Adipose tissue (tissue), 3 donors: Measurements from ENCODE around the gene LDB3. TPM values are rescaled to one million over a fixed set of nuclear protein-coding genes. Genes with fewer than 3 reads are reported as not detected.
"Not testable (repeated sequence)": the region's sequence is repeated elsewhere in the genome, so short reads cannot be mapped to it uniquely, and the experiment has no call there.

ENCODE experiments used
- H3K27ac ChIP-seq: one replicate; pipeline ENCODE4 v1.5.1; 2013; ENCODE audit warnings: low read depth, low read length
- WGBS, 3 donors: extraction: QIAGEN DNeasy Blood & Tissue Kit; methylation state at CpG; one replicate each; pipeline ENCODE4 v1.1.7; 2013; 5-methylcytosine and 5-hydroxymethylcytosine counted together
- polyA plus RNA-seq, 3 donors: library from polyadenylated mRNA; stranded (reverse); fragments of 200-250 nt; gene quantifications; one replicate each; pipeline ENCODE4 v1.2.3, GENCODE V29; 2013
- donor health status: healthy with polysubstance abuse.
- donor health status: Bipolar disorder and iron deficiency.
- donor health status: healthy.

Gene LDB3
- polyA plus RNA-seq, 3 donors: 0.63 to 11.6 (median 1.9) TPM

GRCh38 chr10:86733260-86733671, 65.0 kb downstream of the LDB3 start:
- no peak overlapping the region for H3K27ac ChIP-seq
- WGBS, 3 donors: 69 to 83% (median 75%) methylated on average over 8 of the region's 8 CpGs

GRCh38 chr10:86734207-86734988, 66.1 kb downstream of the LDB3 start:
- H3K27ac ChIP-seq: no peak overlapping the region
- WGBS, 3 donors: 36 to 78% (median 49%) methylated on average over 4 of the region's 4 CpGs

GRCh38 chr10:86735278-86735677, 67.0 kb downstream of the LDB3 start:
- H3K27ac ChIP-seq: not testable (repeated sequence)
- WGBS, 3 donors: 85 to 93% (median 91%) methylated on average over 4 of the region's 4 CpGs

- WGBS, 3 donors: 90 to 93% (median 90%) methylated on average over 1 of the region's 1 CpG
- no peak overlapping the region for H3K27ac ChIP-seq
Observed at GRCh38 chr10:86742230-86742629, 73.9 kb downstream of the LDB3 start.

- no peak overlapping the region for H3K27ac ChIP-seq
- WGBS, 3 donors: 57 to 83% (median 63%) methylated on average over 7 of the region's 7 CpGs
Observed at GRCh38 chr10:86744067-86744725, 75.9 kb downstream of the LDB3 start.

GRCh38 chr10:86747796-86748581, 79.7 kb downstream of the LDB3 start:
- H3K27ac ChIP-seq: no peak overlapping the region
- WGBS, 3 donors: 30 to 58% (median 31%) methylated on average over 7 of the region's 7 CpGs

- 85 to 96% (median 91%) methylated on average over 9 of the region's 9 CpGs for WGBS, 3 donors
- no peak overlapping the region for H3K27ac ChIP-seq
Observed at GRCh38 chr10:86749854-86750253, 81.5 kb downstream of the LDB3 start.

- 90 to 97% (median 96%) methylated on average over 17 of the region's 17 CpGs for WGBS, 3 donors
- H3K27ac ChIP-seq: no peak overlapping the region
Observed at GRCh38 chr10:86751477-86751876, 83.2 kb downstream of the LDB3 start.

GRCh38 chr10:86752311-86752710, 84.0 kb downstream of the LDB3 start:
- WGBS, 3 donors: 61 to 76% (median 72%) methylated on average over 4 of the region's 4 CpGs
- H3K27ac ChIP-seq: no peak overlapping the region

GRCh38 chr10:86753051-86753450, 84.7 kb downstream of the LDB3 start:
- H3K27ac ChIP-seq: no peak overlapping the region
- WGBS, 3 donors: 89 to 98% (median 96%) methylated on average over 2 of the region's 2 CpGs

- no peak overlapping the region for H3K27ac ChIP-seq
Observed at GRCh38 chr10:86753638-86754434, 85.5 kb downstream of the LDB3 start.

GRCh38 chr10:86755454-86755739, 87.1 kb downstream of the LDB3 start:
- WGBS, 3 donors: 1 to 4% (median 3%) methylated on average over 9 of the region's 9 CpGs

More at GRCh38 chr10:86753638-86754434, 85.5 kb downstream of the LDB3 start:
- 80 to 88% (median 87%) methylated on average over 12 of the region's 12 CpGs for WGBS, 3 donors

GRCh38 chr10:86755740-86756510, 87.6 kb downstream of the LDB3 start:
- 0 to 1% (median 1%) methylated on average over 57 to 89 of the region's 89 CpGs for WGBS, 3 donors

More at GRCh38 chr10:86755454-86755739, 87.1 kb downstream of the LDB3 start:
- H3K27ac ChIP-seq: no peak overlapping the region

GRCh38 chr10:86756511-86757112, 88.3 kb downstream of the LDB3 start, which contains the start of gene BMPR1A:
TSS of gene BMPR1A (plus strand) at chr10:86756619. CDS start at chr10:86876019, 119,400 bp downstream.
- H3K27ac ChIP-seq: no peak within 1 kb of the TSS
- WGBS, 3 donors: 0 to 3% (median 1%) methylated on average over 19 to 80 of the region's 85 CpGs

More at GRCh38 chr10:86755740-86756510, 87.6 kb downstream of the LDB3 start:
- H3K27ac ChIP-seq: no peak overlapping the region

- WGBS, 3 donors: 1 to 4% (median 3%) methylated on average over 40 to 47 of the region's 47 CpGs
- no peak overlapping the region for H3K27ac ChIP-seq
Observed at GRCh38 chr10:86757113-86757972, 89.0 kb downstream of the LDB3 start.
